HUES6 (cell line): Measurements from ENCODE around the gene PSG11.
"Not testable (repeated sequence)": the region's sequence is repeated elsewhere in the genome, so short reads cannot be mapped to it uniquely, and the experiment has no call there.

ENCODE experiments used
- H3K27ac ChIP-seq: 2 replicates; pipeline ENCODE4 v1.7.0; 2013; ENCODE audit warnings: low read depth, mild to moderate bottlenecking, low read length, inconsistent platforms
- H3K27me3 ChIP-seq: 2 replicates; pipeline ENCODE4 v1.6.1; 2013; ENCODE audit warnings: low read length; ENCODE audit not compliant: control insufficient read depth, insufficient read depth
- H3K36me3 ChIP-seq: 2 replicates; pipeline ENCODE4 v1.6.1; 2013; ENCODE audit warnings: low read length; ENCODE audit not compliant: control insufficient read depth, insufficient read depth
- H3K4me1 ChIP-seq: 2 replicates; pipeline ENCODE4 v1.6.1; 2013; ENCODE audit warnings: low read length; ENCODE audit not compliant: control insufficient read depth, insufficient read depth
- H3K4me3 ChIP-seq: 2 replicates; pipeline ENCODE4 v1.5.1; 2013; ENCODE audit warnings: low read depth, low read length
- H3K9ac ChIP-seq: one replicate; pipeline ENCODE4 v1.6.1; 2013; ENCODE audit warnings: mild to moderate bottlenecking, low read length
- H3K9me3 ChIP-seq: 2 replicates; pipeline ENCODE4 v1.6.1; 2013; ENCODE audit warnings: low read depth, low read length; ENCODE audit not compliant: control insufficient read depth, insufficient read depth

The PSG11 gene

GRCh38 chr19:43027061-43027460, 792 bp upstream of the PSG11 start:
- not testable (repeated sequence) for H3K36me3 ChIP-seq, H3K9me3 ChIP-seq, H3K27me3 ChIP-seq, H3K4me1 ChIP-seq, H3K27ac ChIP-seq, H3K4me3 ChIP-seq, H3K9ac ChIP-seq

GRCh38 chr19:43022098-43022497, 4.2 kb downstream of the PSG11 start:
- not testable (repeated sequence) for H3K27me3 ChIP-seq, H3K27ac ChIP-seq, H3K36me3 ChIP-seq, H3K9ac ChIP-seq, H3K4me3 ChIP-seq, H3K9me3 ChIP-seq, H3K4me1 ChIP-seq

GRCh38 chr19:43021629-43022028, 4.6 kb downstream of the PSG11 start:
- H3K4me3 ChIP-seq, H3K9me3 ChIP-seq, H3K36me3 ChIP-seq, H3K9ac ChIP-seq, H3K4me1 ChIP-seq, H3K27ac ChIP-seq, H3K27me3 ChIP-seq: not testable (repeated sequence)

- H3K27ac ChIP-seq, H3K27me3 ChIP-seq, H3K4me1 ChIP-seq, H3K4me3 ChIP-seq, H3K9ac ChIP-seq, H3K36me3 ChIP-seq, H3K9me3 ChIP-seq: not testable (repeated sequence)
Observed at GRCh38 chr19:43019588-43019987, 6.7 kb downstream of the PSG11 start.

DNA sequence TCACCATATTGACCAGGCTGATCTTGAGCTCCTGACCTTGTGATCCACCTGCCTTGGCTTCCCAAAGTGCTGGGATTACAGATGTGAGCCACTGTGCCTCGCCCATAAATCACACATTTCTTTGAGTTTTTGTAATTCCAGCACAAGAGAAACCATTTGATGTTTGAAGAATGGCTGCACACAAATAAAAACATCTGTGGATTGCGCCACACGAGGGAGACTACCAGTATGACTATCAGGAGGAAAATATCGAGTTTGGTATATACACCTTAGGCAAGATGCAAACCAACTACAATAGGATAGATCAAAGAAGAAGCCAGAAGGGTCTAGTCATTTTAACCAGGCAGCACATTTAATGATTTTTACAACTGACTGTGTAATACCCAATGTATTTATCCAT, 20.4 kb downstream of the PSG11 start:
- not testable (repeated sequence) for H3K4me3 ChIP-seq, H3K9me3 ChIP-seq, H3K27me3 ChIP-seq, H3K9ac ChIP-seq, H3K27ac ChIP-seq, H3K36me3 ChIP-seq, H3K4me1 ChIP-seq

- not testable (repeated sequence) for H3K27me3 ChIP-seq, H3K36me3 ChIP-seq
Observed at GRCh38 chr19:43004846-43005245, 21.4 kb downstream of the PSG11 start.

DNA sequence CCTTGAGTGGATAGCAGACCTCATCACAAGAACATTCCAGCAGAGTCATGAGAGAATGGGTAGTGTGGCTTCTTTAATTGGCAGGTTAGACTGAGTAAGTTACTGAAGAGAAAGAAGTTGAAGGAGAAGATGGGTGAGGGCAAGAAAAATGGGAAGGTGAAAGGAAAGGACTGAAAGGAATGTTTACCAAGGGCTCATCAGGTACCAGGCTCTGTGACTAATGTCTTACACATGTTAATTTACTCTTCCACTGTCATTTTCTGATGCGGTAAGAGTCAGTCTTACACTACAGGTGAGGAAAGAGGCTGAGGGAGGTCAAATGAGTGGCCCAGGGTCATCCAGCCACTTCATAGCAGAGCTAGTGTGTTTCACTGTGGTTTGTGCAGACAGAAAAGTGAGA, 22.6 kb downstream of the PSG11 start:
- H3K4me3 ChIP-seq, H3K9me3 ChIP-seq, H3K36me3 ChIP-seq, H3K9ac ChIP-seq, H3K27ac ChIP-seq, H3K4me1 ChIP-seq, H3K27me3 ChIP-seq: not testable (repeated sequence)

More at GRCh38 chr19:43004846-43005245, 21.4 kb downstream of the PSG11 start:
- H3K4me1 ChIP-seq, H3K9ac ChIP-seq, H3K4me3 ChIP-seq, H3K27ac ChIP-seq, H3K9me3 ChIP-seq: not testable (repeated sequence)

- not testable (repeated sequence) for H3K36me3 ChIP-seq, H3K27me3 ChIP-seq, H3K4me1 ChIP-seq, H3K9me3 ChIP-seq, H3K4me3 ChIP-seq, H3K27ac ChIP-seq, H3K9ac ChIP-seq
Observed at GRCh38 chr19:43002948-43003347, 23.3 kb downstream of the PSG11 start.

DNA sequence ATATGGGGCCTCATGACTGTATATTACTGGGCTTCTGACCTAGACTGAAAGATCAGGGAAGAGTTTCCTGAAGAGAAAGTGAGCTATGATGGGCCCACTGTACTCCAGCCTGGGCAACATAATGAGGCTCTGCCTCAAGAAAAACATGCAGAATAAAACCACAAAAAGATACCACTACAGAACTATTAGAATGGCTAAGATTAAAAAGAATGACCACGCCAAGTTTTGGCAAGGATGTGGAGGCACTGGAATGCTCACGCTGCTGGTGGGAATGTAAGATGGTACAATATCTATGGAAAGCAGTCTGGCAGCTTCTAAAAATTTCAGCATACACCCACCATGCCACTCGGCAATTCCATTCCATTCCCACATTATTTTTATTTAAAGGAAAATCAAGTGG, 30.1 kb downstream of the PSG11 start:
- H3K9me3 ChIP-seq, H3K4me3 ChIP-seq, H3K27ac ChIP-seq, H3K4me1 ChIP-seq, H3K36me3 ChIP-seq, H3K27me3 ChIP-seq, H3K9ac ChIP-seq: not testable (repeated sequence)

DNA sequence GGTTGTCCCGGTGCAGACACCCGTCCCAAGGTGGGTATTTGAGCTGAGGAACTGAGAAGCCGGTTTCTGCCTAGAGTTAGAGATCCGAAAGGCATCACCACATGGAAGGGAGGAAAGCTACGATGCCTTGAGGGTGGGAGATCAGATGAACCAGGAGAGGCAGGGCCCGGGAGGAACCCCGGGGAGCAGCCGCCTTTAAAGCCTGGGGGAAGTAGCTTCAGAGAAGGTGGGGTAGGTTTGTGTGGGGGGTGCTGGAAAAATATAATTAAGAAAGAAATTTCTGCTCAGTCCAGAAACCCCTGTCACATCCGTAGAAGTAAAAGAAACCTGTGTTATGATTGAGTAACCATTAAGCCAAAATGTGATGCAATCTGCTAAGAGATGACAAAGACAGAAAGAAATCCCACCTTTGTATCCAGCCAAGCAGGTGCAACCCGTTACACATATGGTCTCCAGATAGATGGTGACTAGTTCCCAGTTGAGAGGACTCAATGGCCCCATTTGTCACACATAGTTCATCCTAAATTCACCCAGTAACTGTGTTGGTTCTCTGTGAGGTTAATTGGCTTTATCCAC, 34.2 kb downstream of the PSG11 start:
- not testable (repeated sequence) for H3K27ac ChIP-seq, H3K9ac ChIP-seq, H3K9me3 ChIP-seq, H3K36me3 ChIP-seq, H3K4me1 ChIP-seq, H3K27me3 ChIP-seq, H3K4me3 ChIP-seq

GRCh38 chr19:42989851-42990250, 36.4 kb downstream of the PSG11 start:
- Histone ChIP-seq H3K27ac (no peak overlapping the region), H3K27me3 (no peaks in the 10 kb centered on the region), H3K9ac (no peak overlapping the region), H3K4me1 (no peaks in the 10 kb centered on the region), H3K9me3 (no peaks in the 10 kb centered on the region; the same call in 1 of the 2 replicates), H3K4me3 (no peak overlapping the region), H3K36me3 (no peaks in the 10 kb centered on the region)

DNA sequence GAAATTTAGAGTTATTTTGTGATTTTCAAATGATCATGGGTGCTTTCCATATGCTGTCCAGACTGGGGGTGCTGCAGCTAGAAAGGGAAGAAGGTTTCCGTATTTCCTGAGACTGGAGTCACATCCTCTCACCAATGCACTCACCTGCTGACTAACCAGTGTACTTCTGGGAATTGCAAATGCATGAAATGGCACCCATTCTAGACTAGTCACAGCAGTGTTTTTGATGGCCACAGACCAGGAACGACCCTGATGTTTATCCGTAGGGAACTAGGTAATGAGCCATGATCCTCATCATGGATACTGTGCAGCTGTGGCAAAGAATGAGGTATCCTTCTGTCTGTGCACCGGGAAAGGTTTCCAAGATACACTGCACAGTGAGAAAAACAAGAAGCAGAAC, 37.1 kb downstream of the PSG11 start:
- not testable (repeated sequence) for H3K4me1 ChIP-seq, H3K4me3 ChIP-seq, H3K9me3 ChIP-seq, H3K27ac ChIP-seq, H3K9ac ChIP-seq, H3K27me3 ChIP-seq, H3K36me3 ChIP-seq
